IPS-11a (cell line): ENCODE measurements around the gene SMCO1.
"Not testable (repeated sequence)": the region's sequence is repeated elsewhere in the genome, so short reads cannot be mapped to it uniquely, and the experiment has no call there.

ENCODE experiments used
- H3K4me3 ChIP-seq: one replicate; pipeline ENCODE4 v1.5.1; 2013; ENCODE audit warnings: low read depth, low read length, control low read depth

Gene SMCO1

DNA sequence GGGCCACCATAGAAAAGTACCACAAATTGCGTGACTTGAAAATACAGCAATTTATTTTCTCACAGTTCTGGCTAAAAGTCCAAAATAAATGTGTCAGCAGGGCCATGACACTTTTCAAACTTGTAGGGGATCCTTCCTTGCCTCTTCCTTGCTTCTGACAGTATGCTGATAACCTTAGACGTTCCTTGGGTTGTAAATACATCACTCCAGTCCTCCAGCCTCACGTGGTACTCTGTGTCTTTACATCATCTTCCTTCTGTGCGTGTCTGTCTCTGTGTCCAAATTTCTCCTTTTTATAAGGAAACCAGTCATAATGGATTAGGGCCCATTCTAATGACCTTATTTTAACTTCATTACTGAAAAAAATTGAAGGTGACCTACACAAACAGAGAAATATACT is 19.0 kb downstream of the SMCO1 start:
- no peak overlapping the region for H3K4me3 ChIP-seq

DNA sequence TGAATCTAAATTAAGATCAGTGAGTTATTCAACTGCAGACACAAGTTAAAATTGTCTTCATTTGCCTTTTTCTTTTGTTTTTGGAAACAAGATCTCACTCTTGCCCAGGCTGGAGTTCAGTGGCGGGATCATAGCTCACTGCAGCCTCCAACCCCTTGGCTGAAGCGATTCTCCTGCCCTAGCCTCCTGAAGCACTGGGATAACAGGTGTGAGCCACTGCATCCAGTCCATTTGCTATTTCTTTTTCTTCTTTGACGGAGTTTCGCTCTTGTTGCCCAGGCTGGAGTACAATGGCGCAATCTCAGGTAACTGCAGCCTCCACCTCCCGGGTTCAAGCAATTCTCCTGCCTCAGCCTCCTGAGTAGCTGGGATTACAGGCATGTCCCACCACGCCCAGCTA is 21.9 kb downstream of the SMCO1 start:
- no peak overlapping the region for H3K4me3 ChIP-seq

GRCh38 chr3:196492080-196492479 is 23.1 kb downstream of the SMCO1 start:
- no peak overlapping the region for H3K4me3 ChIP-seq

- no peak overlapping the region for H3K4me3 ChIP-seq
Observed at GRCh38 chr3:196489747-196490146, 25.4 kb downstream of the SMCO1 start.

GRCh38 chr3:196486263-196486662 is 28.9 kb downstream of the SMCO1 start:
- no peak overlapping the region for H3K4me3 ChIP-seq

GRCh38 chr3:196477678-196478077 is 37.5 kb downstream of the SMCO1 start:
- no peak overlapping the region for H3K4me3 ChIP-seq

DNA sequence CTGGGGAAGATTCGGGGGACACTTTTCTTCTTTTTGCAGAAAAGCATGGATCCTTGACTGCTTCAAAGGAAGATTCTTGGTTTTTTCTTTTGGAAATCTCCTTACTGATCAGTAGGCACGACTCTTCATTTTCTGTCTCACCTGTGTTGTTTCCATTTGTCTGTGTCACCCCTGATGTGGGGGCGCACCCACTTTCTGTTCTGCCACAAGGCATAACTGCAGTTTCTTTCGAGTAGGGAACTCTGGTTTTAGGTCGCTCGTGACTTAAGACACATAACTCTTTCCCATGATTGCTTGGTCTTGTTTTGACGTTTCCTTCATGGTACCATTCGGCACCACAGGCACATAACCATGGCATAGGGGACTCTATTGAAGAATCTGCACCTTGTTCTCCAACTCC is 42.9 kb downstream of the SMCO1 start:
- H3K4me3 ChIP-seq = no peak overlapping the region

GRCh38 chr3:196471551-196471950 is 43.6 kb downstream of the SMCO1 start:
- H3K4me3 ChIP-seq = no peak overlapping the region

- H3K4me3 ChIP-seq = not testable (repeated sequence)
Observed at GRCh38 chr3:196470182-196470581, 45.0 kb downstream of the SMCO1 start.

DNA sequence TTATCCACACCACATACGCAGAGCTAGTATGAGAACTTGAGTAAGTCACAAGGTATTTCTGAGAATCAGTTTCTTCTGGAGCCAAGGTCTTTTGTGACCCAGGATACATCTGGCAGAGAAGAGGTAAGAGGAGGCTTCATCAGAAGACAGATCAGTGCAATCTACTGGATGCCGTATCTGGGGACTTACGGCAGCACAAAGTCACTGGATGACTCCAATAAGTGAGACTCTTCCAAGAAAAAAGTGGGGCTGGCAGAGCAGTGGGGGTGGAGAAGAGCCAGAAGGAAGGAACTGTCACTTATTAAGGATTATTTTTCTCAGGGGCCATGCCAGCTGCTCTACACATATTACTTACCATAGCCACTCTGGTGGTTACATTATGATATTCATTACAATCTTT is 51.3 kb downstream of the SMCO1 start:
- H3K4me3 ChIP-seq = no peak overlapping the region

DNA sequence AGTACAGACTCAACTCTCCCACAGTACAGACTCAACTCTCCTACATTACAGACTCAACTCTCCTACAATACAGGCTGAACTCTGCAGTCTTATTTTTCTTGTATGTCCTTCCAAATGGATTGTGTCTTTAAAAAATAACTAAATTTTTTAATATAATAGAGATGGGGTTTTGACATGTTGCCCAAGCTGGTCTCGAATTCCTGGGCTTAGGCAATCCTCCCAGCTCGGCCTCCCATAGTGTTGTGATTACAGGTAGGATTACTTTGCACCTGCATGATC is 51.7 kb downstream of the SMCO1 start:
- no peak overlapping the region for H3K4me3 ChIP-seq

GRCh38 chr3:196462680-196463477 is 52.3 kb downstream of the SMCO1 start:
- H3K4me3 ChIP-seq = not testable (repeated sequence)

GRCh38 chr3:196458063-196458462 is 57.1 kb downstream of the SMCO1 start:
- H3K4me3 ChIP-seq = no peak overlapping the region

DNA sequence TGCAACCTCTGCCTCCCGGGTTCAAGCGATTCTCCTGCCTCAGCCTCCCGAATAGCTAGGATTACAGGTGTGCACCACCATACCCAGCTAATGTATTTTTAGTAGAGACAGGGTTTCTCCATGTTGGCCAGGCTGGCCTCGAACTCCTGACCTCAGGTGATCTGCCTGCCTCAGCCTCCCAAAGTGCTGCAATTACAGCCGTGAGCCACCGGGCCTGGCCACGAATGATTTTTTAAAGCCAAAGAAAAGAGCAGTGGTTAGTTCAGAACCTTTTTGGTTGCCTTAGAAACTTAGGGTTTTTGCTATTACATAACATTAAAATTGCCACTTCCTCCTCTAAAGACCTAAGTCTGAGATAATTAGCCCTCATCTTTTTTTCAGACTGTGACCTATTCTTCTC is 57.7 kb downstream of the SMCO1 start:
- H3K4me3 ChIP-seq = not testable (repeated sequence)
